Muscle of leg (tissue), 11 donors: ENCODE measurements around the gene ATP2B2. TPM values are rescaled to one million over a fixed set of nuclear protein-coding genes. Genes with fewer than 3 reads are reported as not detected.

Experiments used
- DNase-seq: peaks from one replicate; pipeline ENCODE4 v3.0.0; 2013
- H3K27ac ChIP-seq: one replicate; pipeline ENCODE4 v1.5.1; 2013; ENCODE audit warnings: mild to moderate bottlenecking, low read length, control low read depth
- H3K27me3 ChIP-seq: one replicate; pipeline ENCODE4 v1.6.1; 2013; ENCODE audit warnings: low read length; ENCODE audit not compliant: control insufficient read depth, insufficient read depth
- H3K36me3 ChIP-seq: one replicate; pipeline ENCODE4 v1.6.1; 2013; ENCODE audit warnings: low read length; ENCODE audit not compliant: control insufficient read depth, insufficient read depth
- H3K4me1 ChIP-seq: one replicate; pipeline ENCODE4 v1.6.1; 2013; ENCODE audit warnings: low read length; ENCODE audit not compliant: control insufficient read depth, insufficient read depth
- H3K4me3 ChIP-seq: one replicate; pipeline ENCODE4 v1.5.1; 2013; ENCODE audit warnings: low read length, control low read depth
- H3K9me3 ChIP-seq: replicated peaks from 2 replicates; pipeline ENCODE4 v1.6.1; 2013; ENCODE audit warnings: low read depth, low read length; ENCODE audit not compliant: control insufficient read depth
- WGBS: methylation state at CpG from one replicate; pipeline ENCODE4 v1.1.5; 2013; ENCODE audit warnings: missing lambda C conversion rate; ENCODE audit not compliant: insufficient coverage; 5-methylcytosine and 5-hydroxymethylcytosine counted together
- polyA plus RNA-seq, 8 donors: library from polyadenylated mRNA; unstranded; fragments of 120-200 nt; gene quantifications; one replicate each; pipeline versions ENCODE4 v1.2.1 to v1.2.3, GENCODE V29; 2013; ENCODE audit warnings: inconsistent platforms in 1 of 8, low replicate concordance in 1 of 8; ENCODE audit not compliant: insufficient read length in 8 of 8, insufficient read depth in 1 of 8
- total RNA-seq: library from RNA; stranded (reverse); fragments of 120-200 nt; gene quantifications from one replicate; pipeline ENCODE4 v1.2.4, GENCODE V29; 2013

Gene ATP2B2
- total and polyA plus RNA-seq, 9 donors = 0.39 to 6.9 (median 3.6) TPM

- Histone ChIP-seq H3K4me1 (no peaks in the 10 kb centered on the region), H3K36me3 (no peaks in the 10 kb centered on the region), H3K4me3 (no peak overlapping the region), H3K27me3 (peaks cover 12% of the 10 kb centered on the region), H3K27ac (no peak overlapping the region), H3K9me3 (no peaks in the 10 kb centered on the region)
- 88% methylated on average over 8 of the region's 8 CpGs for WGBS
- DNase-seq = no peak
These were observed 7.9 kb upstream of the ATP2B2 start for GRCh38 chr3:10513306-10513705.

GRCh38 chr3:10512687-10513086 is 7.3 kb upstream of the ATP2B2 start:
- Histone ChIP-seq H3K9me3 (no peaks in the 10 kb centered on the region), H3K27ac (no peak overlapping the region), H3K36me3 (no peaks in the 10 kb centered on the region), H3K4me3 (no peak overlapping the region), H3K4me1 (no peaks in the 10 kb centered on the region), H3K27me3 (peaks cover 10% of the 10 kb centered on the region)
- WGBS = 96% methylated on average over 5 of the region's 6 CpGs
- no peak for DNase-seq

- 30% methylated on average over 4 of the region's 7 CpGs for WGBS
- Histone ChIP-seq H3K36me3 (no peaks in the 10 kb centered on the region), H3K27ac (no peak overlapping the region), H3K4me1 (no peaks in the 10 kb centered on the region), H3K27me3 (peaks cover 13% of the 10 kb centered on the region), H3K4me3 (no peak overlapping the region), H3K9me3 (no peaks in the 10 kb centered on the region)
- DNase-seq = no peak
These were observed 6.6 kb upstream of the ATP2B2 start for GRCh38 chr3:10511809-10512494.

DNA sequence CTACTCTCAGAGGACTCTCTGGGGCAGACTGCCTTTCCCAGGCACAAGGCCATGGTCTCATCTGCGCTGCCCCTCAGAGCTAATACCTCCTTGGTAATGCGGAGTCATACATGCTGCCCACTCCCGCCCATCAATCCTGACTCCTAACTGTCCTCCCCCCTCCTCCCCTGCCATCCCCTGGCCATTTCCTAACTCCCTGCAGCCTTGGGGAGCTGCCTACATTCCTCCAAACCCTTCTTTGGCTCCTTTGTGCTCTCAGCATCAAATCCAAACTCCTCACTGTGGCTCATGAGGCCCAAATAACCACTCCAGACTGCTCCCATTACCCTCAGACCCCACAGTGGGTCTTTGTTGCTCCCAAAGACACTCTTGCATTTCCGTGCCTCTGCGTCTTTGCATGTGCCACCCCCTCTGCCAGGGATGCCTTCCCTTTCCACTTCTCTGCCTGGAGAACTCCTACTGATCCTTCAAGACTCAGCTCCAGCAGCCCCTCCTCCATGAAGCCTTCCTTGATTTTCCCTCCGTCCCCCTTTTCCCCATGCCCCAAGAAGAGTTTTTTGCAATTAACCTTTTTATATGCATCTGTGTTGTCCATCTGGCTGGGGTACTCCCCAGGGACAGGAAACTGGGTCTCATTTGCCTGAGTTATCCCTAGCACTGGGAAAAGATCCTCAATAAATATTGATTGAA is 5.5 kb upstream of the ATP2B2 start:
- Histone ChIP-seq H3K9me3 (no peaks in the 10 kb centered on the region), H3K27ac (no peak overlapping the region), H3K36me3 (no peaks in the 10 kb centered on the region), H3K27me3 (peaks cover 19% of the 10 kb centered on the region), H3K4me3 (no peak overlapping the region), H3K4me1 (no peaks in the 10 kb centered on the region)
- DNase-seq = no peak
- 80% methylated on average over 6 of the region's 6 CpGs for WGBS

DNA sequence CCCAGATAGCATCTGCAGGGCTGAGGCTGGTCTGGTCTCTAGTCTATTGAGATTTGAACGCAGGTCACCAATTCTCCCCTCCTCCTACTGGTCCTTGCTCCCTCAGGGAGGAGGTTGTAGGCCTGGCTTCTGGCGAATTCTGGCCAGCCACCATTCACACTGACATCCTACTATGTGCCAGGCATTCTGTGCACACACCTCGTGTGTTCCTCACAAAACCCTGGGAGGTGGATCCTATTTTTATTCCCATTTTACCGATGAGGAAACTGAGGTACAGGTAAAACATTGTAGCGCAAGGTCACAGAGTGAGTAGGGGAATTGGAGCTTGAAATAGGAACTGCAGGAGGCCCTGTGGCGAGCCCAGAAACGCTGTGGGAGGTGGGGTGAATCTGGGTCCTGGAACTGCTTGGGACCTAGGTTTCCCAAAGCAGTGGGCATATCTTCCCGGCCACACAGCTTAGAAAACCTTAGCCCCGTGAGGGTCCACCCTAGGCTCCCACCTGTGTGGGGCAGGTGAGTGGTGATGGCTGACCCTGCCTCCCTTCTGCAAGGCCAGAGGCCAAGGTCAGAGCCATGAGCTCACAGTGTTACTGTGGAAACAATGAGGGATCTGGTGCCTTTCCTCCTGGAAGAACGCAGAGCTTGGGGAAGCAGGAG is 4.8 kb upstream of the ATP2B2 start:
- Histone ChIP-seq H3K27me3 (peaks cover 24% of the 10 kb centered on the region), H3K4me1 (peaks cover 2% of the 10 kb centered on the region), H3K9me3 (no peaks in the 10 kb centered on the region), H3K4me3 (no peak overlapping the region), H3K27ac (no peak overlapping the region), H3K36me3 (no peaks in the 10 kb centered on the region)
- WGBS = 67% methylated on average over 7 of the region's 10 CpGs
- no peak for DNase-seq

DNA sequence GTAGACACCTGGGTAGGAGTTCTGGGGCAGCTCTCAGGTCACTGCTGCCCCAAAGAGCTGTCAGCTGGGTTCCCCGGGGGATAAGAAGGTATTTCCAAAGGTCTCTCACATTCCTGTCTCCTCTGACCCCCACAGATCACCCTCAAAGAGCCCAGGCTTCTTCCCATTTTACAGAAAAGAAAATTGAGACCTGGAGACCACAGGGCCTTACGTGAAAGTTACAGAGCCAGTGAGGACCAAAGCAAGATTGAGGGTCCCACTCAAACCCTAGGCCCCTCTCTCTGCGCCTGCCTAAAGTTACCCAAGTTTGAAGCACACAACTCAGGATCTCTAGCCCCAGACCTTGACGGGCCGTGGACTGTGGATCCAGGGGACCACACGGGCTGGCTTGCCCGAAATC is 3.9 kb upstream of the ATP2B2 start:
- H3K27ac ChIP-seq = no peak overlapping the region
- H3K36me3 ChIP-seq = no peaks in the 10 kb centered on the region
- 84% methylated on average over 5 of the region's 7 CpGs for WGBS
- H3K9me3 ChIP-seq = no peaks in the 10 kb centered on the region
- H3K4me3 ChIP-seq = no peak overlapping the region
- no peak for DNase-seq
- H3K27me3 ChIP-seq = peaks cover 33% of the 10 kb centered on the region
- peaks cover 6% of the 10 kb centered on the region for H3K4me1 ChIP-seq

GRCh38 chr3:10508619-10509260 is 3.4 kb upstream of the ATP2B2 start:
- Histone ChIP-seq H3K9me3 (no peaks in the 10 kb centered on the region), H3K27me3 (peaks cover 38% of the 10 kb centered on the region), H3K27ac (no peak overlapping the region), H3K4me1 (peaks cover 6% of the 10 kb centered on the region), H3K4me3 (no peak overlapping the region), H3K36me3 (no peaks in the 10 kb centered on the region)
- WGBS = 38% methylated on average over 5 of the region's 6 CpGs
- DNase-seq = no peak

- DNase-seq = no peak
- no peak overlapping the region for H3K27ac ChIP-seq
- peaks cover 42% of the 10 kb centered on the region for H3K27me3 ChIP-seq
- no peaks in the 10 kb centered on the region for H3K9me3 ChIP-seq
- peaks cover 6% of the 10 kb centered on the region for H3K4me1 ChIP-seq
- no peaks in the 10 kb centered on the region for H3K36me3 ChIP-seq
- 88% methylated on average over 1 of the region's 3 CpGs for WGBS
- H3K4me3 ChIP-seq = no peak overlapping the region
These were observed 2.8 kb upstream of the ATP2B2 start for GRCh38 chr3:10508235-10508618.

- no peak for DNase-seq
- H3K9me3 ChIP-seq = no peaks in the 10 kb centered on the region
- H3K4me1 ChIP-seq = peaks cover 6% of the 10 kb centered on the region
- no peak overlapping the region for H3K4me3 ChIP-seq
- no peaks in the 10 kb centered on the region for H3K36me3 ChIP-seq
- peaks cover 46% of the 10 kb centered on the region for H3K27me3 ChIP-seq
- WGBS = 81% methylated on average over 8 of the region's 9 CpGs
- no peak overlapping the region for H3K27ac ChIP-seq
These were observed 1.9 kb upstream of the ATP2B2 start for GRCh38 chr3:10507331-10507730.

GRCh38 chr3:10506696-10507095 is 1.3 kb upstream of the ATP2B2 start:
- no peaks in the 10 kb centered on the region for H3K9me3 ChIP-seq
- peaks cover 47% of the 10 kb centered on the region for H3K27me3 ChIP-seq

More at GRCh38 chr3:10506696-10507095, 1.3 kb upstream of the ATP2B2 start:
- Histone ChIP-seq H3K36me3 (no peaks in the 10 kb centered on the region), H3K4me3 (no peak overlapping the region), H3K4me1 (peaks cover 6% of the 10 kb centered on the region), H3K27ac (no peak overlapping the region)
- 79% methylated on average over 14 of the region's 14 CpGs for WGBS
- DNase-seq = no peak
